Measurements from ENCODE around the gene ALDH9A1.

DNA sequence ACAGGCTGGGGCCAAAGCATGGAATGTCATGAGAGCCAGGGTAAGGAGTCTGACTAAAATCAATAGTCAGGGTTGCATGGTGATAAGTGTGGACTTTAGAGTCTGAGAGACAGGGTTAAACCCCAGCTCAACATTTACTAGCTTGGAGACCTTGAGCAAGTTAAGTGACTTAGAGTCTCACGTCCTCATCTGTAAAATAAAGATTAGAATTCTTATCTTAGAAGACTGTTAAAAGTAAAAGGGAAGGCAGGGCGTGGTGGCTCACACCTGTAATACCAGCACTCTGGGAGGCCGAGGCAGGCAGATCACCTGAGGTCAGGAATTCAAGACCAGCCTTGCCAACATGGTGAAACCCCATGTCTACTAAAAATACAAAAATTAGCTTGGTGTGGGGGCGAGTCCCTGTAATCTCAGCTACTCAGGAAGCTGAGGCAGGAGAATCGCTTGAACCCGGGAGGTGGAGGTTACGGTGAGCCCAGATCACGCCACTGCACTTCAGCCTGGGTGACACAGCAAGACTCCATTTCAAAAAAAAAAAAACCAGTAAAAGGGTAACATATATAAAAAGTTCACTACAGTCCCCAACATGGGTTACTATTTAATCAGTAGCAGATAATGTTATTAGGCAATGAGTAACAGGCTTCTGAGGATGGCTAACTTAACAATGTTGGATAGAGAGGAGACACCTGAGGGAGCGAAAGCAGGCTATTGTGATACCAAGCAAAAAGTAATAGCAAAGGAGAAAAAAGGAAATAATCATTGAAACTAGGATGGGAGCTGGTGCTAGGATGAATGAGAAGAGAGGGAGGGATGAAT lies 49.5 kb upstream of the ALDH9A1 start:
- TF ChIP-seq CTCF (IDR thresholded peaks at IDR 0.05) (no peak), POLR2A (IDR thresholded peaks at IDR 0.05) (no peak), POLR2AphosphoS5 (IDR thresholded peaks at IDR 0.05) (no peak)

All from breast epithelium (tissue), 3 donors.